Mesothelial cell of epicardium (in vitro differentiated cells): Measurements from ENCODE around the gene CEP112. TPM values are rescaled to one million over a fixed set of nuclear protein-coding genes. Genes with fewer than 3 reads are reported as not detected.

Experiments
- DNase-seq, 2 experiments: peaks; one replicate each; pipeline ENCODE4 v3.0.0; 2021; ENCODE audit warnings: low spot score in 2 of 2; ENCODE audit not compliant: unreplicated experiment in 2 of 2
- H3K27ac Mint-ChIP-seq: 2 replicates; pipeline ENCODE4 v1.8.0; 2021; ENCODE audit warnings: mixed read lengths
- H3K27me3 Mint-ChIP-seq: 2 replicates; pipeline ENCODE4 v1.8.0; 2021; ENCODE audit warnings: low read depth, mixed read lengths
- H3K36me3 Mint-ChIP-seq: 2 replicates; pipeline ENCODE4 v1.8.0; 2021; ENCODE audit warnings: mixed read lengths
- H3K4me1 Mint-ChIP-seq: 2 replicates; pipeline ENCODE4 v1.8.0; 2021; ENCODE audit warnings: mixed read lengths
- H3K4me3 Mint-ChIP-seq: 2 replicates; pipeline ENCODE4 v1.8.0; 2021; ENCODE audit warnings: mild to moderate bottlenecking, moderate library complexity, mixed read lengths
- H3K9me3 Mint-ChIP-seq: 2 replicates; pipeline ENCODE4 v1.8.0; 2021; ENCODE audit warnings: mixed read lengths
- total RNA-seq: library from RNA; stranded (reverse); gene quantifications from 3 replicates; pipeline ENCODE4 v1.2.1, GENCODE V29; 2021
- TF ChIP-seq, protein P1 (sequence below): fragments of 200-600 bp; sonication (generic); IDR thresholded peaks from one replicate; pipeline ENCODE4 v1.5.0; 2021; ENCODE audit warnings: antibody characterized with exemption; ENCODE audit not compliant: unreplicated experiment

Gene CEP112
- total RNA-seq, 1 donor from 2014 or later = 24.0 TPM

DNA sequence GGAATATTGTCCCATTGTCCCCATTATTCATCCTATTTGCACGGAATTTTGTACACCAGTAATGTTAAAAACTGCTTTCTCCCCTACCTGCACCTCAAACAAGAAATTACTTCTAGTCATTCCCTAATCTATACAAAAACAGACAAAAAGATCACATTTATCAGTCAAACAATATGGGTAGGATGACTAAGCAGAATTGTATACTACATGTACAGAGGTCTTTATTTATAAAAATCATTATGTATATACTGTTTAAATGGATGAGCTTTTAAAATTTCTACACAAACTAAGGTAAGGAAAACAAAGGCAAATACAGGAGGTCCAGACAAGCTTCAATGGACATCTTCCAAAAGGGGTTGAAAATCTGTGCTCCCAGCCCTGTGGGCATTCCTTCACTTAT lies 137.7 kb downstream of the CEP112 start:
- peaks cover 15% of the 10 kb centered on the region for H3K9me3 Mint-ChIP-seq
- H3K27ac Mint-ChIP-seq = no peak overlapping the region
- no peak overlapping the region for H3K4me3 Mint-ChIP-seq
- DNase-seq = no peak
- H3K27me3 Mint-ChIP-seq = no peaks in the 10 kb centered on the region
- no peaks in the 10 kb centered on the region for H3K4me1 Mint-ChIP-seq
- TF ChIP-seq, protein P1, sequence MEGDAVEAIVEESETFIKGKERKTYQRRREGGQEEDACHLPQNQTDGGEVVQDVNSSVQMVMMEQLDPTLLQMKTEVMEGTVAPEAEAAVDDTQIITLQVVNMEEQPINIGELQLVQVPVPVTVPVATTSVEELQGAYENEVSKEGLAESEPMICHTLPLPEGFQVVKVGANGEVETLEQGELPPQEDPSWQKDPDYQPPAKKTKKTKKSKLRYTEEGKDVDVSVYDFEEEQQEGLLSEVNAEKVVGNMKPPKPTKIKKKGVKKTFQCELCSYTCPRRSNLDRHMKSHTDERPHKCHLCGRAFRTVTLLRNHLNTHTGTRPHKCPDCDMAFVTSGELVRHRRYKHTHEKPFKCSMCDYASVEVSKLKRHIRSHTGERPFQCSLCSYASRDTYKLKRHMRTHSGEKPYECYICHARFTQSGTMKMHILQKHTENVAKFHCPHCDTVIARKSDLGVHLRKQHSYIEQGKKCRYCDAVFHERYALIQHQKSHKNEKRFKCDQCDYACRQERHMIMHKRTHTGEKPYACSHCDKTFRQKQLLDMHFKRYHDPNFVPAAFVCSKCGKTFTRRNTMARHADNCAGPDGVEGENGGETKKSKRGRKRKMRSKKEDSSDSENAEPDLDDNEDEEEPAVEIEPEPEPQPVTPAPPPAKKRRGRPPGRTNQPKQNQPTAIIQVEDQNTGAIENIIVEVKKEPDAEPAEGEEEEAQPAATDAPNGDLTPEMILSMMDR = no peak
- peaks cover 27% of the 10 kb centered on the region for H3K36me3 Mint-ChIP-seq

DNA sequence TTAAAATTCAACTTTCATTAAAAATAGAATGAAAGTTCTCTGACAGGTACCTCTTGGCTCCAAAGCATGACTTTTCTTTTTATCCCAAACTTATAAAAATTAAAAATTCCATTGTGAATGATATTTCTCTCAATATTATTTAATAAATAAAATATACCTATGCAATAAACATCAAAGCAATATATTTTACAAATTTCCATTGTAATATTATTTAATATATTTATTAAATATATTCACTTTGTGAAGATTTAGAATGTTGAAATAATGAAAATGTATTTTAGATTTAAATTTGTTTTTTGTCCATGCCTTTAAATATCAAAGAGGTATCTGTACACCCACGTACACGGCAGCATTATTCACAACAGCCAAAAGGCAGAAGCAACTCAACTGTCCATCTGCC lies 147.8 kb downstream of the CEP112 start:
- H3K27ac Mint-ChIP-seq = no peak overlapping the region
- TF ChIP-seq, protein P1 = no peak
- peaks cover 2% of the 10 kb centered on the region for H3K36me3 Mint-ChIP-seq
- H3K9me3 Mint-ChIP-seq = no peaks in the 10 kb centered on the region
- H3K4me3 Mint-ChIP-seq = no peak overlapping the region
- no peaks in the 10 kb centered on the region for H3K27me3 Mint-ChIP-seq
- DNase-seq = no peak
- H3K4me1 Mint-ChIP-seq = no peaks in the 10 kb centered on the region

DNA sequence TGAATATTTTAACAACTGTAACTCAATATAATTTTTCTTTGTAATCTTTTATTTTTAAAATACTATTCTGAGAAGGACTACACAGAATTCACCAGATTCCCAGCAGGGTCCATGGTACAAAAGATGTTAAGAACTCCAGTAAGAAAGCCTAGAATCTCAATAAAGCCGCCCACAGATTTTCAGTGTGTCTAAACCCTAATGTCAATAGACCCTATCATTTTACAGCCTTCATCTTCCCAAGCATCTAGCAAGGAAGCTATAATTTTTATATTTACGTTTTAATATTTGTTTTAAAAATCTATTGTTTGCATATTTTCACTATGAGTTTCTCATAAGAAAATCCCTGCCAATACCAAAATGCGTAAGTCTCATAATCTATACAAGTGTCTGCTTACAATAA lies 148.5 kb downstream of the CEP112 start:
- no peak for DNase-seq
- H3K4me3 Mint-ChIP-seq = no peak overlapping the region
- no peaks in the 10 kb centered on the region for H3K4me1 Mint-ChIP-seq
- no peaks in the 10 kb centered on the region for H3K9me3 Mint-ChIP-seq
- TF ChIP-seq, protein P1 = no peak
- H3K36me3 Mint-ChIP-seq = peaks cover 2% of the 10 kb centered on the region
- H3K27me3 Mint-ChIP-seq = no peaks in the 10 kb centered on the region
- no peak overlapping the region for H3K27ac Mint-ChIP-seq

DNA sequence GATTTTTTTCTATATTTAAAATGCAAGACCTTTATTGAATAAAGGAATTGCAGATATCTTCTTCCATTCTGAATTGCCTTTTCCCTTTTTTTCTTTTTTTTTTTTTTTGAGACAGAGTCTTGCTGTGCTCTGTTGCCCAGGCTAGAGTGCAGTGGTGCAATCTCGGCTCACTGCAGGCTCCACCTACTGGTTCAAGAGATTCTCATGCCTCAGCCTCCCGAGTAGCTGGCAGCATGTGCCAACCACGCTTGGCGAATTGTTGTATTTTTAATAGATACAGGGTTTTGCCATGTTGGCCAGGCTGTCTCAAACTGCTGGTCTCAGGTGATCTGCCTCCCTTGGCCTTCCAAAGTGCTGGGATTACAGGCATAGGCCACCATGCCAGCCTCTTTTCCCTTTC lies 151.5 kb downstream of the CEP112 start:
- no peaks in the 10 kb centered on the region for H3K36me3 Mint-ChIP-seq
- TF ChIP-seq, protein P1 = no peak
- peaks cover 12% of the 10 kb centered on the region for H3K9me3 Mint-ChIP-seq
- no peak for DNase-seq
- H3K27me3 Mint-ChIP-seq = no peaks in the 10 kb centered on the region
- H3K27ac Mint-ChIP-seq = no peak overlapping the region
- H3K4me1 Mint-ChIP-seq = no peaks in the 10 kb centered on the region
- no peak overlapping the region for H3K4me3 Mint-ChIP-seq

DNA sequence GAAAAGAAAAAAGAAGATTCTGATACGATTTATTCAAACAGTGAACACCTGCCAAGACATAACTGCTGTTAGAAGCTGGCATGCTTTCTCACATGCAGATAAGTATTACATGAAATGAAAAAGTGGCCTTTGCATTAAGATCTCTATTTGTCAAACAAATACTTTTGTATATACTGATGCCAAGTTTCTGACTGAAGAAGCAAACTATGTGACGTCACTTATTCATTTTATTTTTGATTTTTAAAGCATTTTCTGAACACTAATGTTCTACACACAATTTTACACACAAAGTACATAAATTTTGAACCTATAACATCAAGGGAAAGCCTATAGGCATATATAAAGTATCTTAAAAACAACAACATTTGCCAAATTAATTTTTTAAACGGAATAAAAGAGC lies 153.8 kb downstream of the CEP112 start:
- TF ChIP-seq, protein P1 = no peak
- peaks cover 17% of the 10 kb centered on the region for H3K9me3 Mint-ChIP-seq
- no peaks in the 10 kb centered on the region for H3K36me3 Mint-ChIP-seq

DNA sequence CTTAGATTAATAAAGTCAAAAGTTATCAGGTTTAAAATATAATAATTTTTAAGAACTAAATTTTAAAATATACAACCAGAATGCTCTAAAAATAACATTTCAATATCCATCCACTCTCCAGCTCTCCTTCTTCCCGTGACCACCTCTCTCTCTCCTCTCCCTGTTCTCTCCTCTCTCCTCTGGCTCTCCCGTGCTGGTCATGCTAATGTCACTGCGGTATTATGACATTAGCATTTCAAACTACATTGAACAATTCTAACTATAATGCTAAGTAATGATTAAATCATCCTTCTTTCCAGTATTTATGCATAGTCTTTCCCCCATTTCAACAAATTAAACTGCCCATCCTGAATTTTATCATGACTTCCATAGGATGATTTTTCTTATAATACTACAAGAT lies 154.7 kb downstream of the CEP112 start:
- Mint-ChIP-seq H3K27me3 (no peaks in the 10 kb centered on the region), H3K4me3 (no peak overlapping the region), H3K36me3 (no peaks in the 10 kb centered on the region), H3K27ac (no peak overlapping the region), H3K4me1 (no peaks in the 10 kb centered on the region), H3K9me3 (peaks cover 17% of the 10 kb centered on the region)
- DNase-seq = no peak
- TF ChIP-seq, protein P1 = no peak

More for the DNA sequence above, 153.8 kb downstream of the CEP112 start:
- DNase-seq = no peak
- Mint-ChIP-seq H3K4me1 (no peaks in the 10 kb centered on the region), H3K27me3 (no peaks in the 10 kb centered on the region), H3K4me3 (no peak overlapping the region), H3K27ac (no peak overlapping the region)
